Testis (tissue), 2 donors: Measurements from ENCODE around the gene CPEB1.

Experiments
- POLR2A ChIP-seq: fragments of 450-650 bp; IDR thresholded peaks from one replicate; pipeline ENCODE4 v1.6.1; 2017; ENCODE audit warnings: antibody characterized with exemption, mild to moderate bottlenecking, moderate library complexity
- TF ChIP-seq, protein P1 (sequence below), 3 experiments: fragments of 450-650 bp in 2 of 3; fragments of 200-600 bp in 1 of 3; sonication (generic) in 1 of 3; IDR thresholded peaks; one replicate each; pipeline ENCODE4 v1.5.1; 2016 to 2019; ENCODE audit warnings: antibody characterized with exemption in 3 of 3, mild to moderate bottlenecking in 2 of 3, moderate library complexity in 1 of 3

DNA sequence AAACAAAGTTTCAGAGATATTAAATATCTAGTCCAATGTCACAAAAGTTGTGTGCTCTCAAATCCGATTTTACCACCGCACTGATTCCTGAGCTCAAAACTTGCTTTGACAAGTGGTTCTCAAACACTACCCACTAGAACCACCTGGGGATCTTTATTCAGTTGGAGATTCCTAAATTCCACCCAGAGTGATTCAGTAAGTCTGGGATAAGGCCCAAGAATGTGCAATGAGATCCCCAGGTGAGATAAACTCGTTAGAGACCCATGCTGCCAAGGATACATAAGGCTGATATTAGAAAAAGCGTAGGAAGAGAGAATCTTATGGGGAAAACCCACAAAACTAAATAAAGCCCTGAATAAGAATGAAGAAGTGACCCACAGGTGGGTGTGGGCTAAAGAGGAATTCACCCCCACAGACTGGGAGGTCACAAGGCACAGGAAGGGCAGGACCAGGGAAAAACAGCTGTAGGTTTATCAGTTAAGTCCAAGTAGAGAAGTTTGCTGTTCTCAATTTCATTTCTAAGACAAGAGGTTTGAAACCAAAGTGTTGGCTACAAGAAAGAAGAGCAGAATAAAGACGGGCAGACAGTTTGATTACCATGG is 95.4 kb downstream of the CPEB1 start:
- TF ChIP-seq, protein P1, sequence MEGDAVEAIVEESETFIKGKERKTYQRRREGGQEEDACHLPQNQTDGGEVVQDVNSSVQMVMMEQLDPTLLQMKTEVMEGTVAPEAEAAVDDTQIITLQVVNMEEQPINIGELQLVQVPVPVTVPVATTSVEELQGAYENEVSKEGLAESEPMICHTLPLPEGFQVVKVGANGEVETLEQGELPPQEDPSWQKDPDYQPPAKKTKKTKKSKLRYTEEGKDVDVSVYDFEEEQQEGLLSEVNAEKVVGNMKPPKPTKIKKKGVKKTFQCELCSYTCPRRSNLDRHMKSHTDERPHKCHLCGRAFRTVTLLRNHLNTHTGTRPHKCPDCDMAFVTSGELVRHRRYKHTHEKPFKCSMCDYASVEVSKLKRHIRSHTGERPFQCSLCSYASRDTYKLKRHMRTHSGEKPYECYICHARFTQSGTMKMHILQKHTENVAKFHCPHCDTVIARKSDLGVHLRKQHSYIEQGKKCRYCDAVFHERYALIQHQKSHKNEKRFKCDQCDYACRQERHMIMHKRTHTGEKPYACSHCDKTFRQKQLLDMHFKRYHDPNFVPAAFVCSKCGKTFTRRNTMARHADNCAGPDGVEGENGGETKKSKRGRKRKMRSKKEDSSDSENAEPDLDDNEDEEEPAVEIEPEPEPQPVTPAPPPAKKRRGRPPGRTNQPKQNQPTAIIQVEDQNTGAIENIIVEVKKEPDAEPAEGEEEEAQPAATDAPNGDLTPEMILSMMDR (IDR thresholded peaks at IDR 0.05) = no peak
- no peak for TF ChIP-seq POLR2A
